Stimulated activated CD4-positive, alpha-beta T cell treated with anti-CD3 and anti-CD28 coated beads, Interleukin-4, amount 100 ng/mL, for 4 hours (primary cell): ENCODE measurements around the gene RADIL.

ENCODE experiments used
- DNase-seq, 2 experiments: peaks; one replicate each; pipeline ENCODE4 v3.0.0-alpha.2; 2020

The RADIL gene

GRCh38 chr7:4880218-4880617 lies 3.3 kb downstream of the RADIL start:
- no peak for DNase-seq

DNA sequence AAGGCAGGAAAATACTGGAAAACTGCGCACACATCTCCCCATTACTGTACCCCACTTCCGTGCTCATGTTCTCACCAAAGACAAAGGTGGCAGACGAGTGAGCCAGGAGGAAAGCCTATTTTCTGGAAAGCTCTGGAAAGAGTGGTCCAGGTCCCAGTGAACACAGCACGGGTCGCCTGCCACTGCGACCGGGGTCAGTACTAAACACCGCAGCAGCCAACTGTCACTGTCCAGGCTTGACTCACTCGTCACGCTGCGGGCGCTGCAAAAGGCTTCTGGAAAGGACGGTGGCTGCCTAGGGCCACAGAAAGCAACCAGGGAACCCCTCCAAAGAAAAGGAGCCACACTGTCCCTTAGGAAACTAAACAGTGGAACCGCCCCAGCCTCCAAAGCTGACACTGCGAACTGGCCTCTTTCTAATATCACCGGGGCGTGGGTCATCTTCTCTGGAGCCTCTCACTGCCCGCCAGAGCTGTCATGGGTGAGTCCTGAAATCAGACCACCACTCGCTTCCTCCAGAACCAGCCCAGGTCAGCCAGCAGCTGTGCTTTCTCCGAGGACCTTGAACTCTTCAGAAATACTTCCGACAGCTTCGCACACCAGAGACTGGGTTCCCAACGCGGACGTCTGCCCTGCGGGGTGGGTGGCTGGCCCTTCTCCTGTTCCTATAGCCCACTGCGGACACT lies 4.0 kb downstream of the RADIL start:
- DNase-seq, result no peak

DNA sequence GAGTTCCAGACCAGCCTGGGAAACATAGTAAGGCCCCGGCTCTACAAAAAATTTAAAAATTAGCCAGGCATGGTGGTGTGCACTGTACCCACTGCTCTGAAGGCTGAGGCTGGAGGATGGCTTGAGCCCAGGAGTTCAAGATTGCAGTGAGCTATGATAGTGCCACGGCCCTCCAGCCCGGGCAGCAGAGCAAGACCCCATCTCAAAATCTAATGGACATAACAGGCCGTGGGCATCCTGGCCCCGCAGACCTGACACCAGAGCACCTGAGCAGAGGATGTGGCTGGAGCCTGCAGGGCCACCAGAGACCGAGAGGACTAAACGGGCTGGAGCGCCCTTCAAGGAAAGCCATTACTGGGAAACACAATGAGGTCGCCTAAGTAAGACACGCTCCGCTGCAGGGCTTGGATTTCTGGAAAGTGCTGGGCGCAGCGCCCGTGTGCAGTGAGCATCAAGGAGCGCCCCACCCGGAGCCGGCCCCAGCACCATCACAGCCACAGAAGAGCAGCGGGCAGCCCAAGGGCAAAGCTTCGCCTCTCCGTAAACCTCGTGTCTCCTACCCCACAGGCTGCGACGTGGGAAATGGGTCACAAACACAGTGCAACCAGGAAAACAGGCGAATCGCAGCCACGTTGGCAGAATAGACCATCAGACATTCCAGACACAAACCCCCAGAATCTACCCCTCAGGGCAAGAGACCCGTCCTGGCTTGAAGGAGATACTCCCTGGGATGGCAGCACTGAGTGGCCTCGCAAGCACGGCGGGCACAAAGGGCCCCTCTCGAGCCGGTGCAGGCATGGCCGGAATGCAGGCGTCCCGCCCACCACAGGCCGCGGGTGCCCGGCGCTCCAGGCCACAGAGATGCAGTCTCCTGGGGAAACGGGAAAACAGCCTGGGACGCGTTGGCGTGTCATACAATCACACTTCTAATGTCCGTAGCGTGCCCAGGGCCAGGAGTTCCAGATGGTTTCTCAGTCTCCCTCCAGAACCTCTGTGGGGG lies 4.9 kb downstream of the RADIL start:
- no peak for DNase-seq

GRCh38 chr7:4876586-4876985 lies 6.9 kb downstream of the RADIL start:
- DNase-seq, result no peak

DNA sequence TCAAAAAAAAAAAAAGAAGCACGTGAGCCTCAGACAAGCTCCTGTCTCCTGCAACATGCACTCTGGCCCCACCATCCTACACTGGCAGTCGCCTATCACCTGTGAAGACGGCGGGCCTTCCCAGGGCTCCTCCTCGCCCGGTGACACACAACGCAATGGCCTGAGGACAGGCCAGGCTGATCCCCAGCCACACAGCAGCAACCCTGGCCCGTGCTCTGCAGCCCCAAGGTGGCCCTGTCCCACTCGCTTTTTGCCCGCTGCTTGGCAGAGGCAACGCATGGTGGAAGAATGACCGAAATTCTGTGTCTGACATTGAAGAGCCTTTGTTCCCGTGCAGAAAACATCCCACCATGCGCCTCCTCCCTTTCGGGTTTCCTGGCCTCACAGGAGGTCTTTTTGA lies 8.1 kb downstream of the RADIL start:
- DNase-seq, result no peak

GRCh38 chr7:4873071-4873944 lies 10.2 kb downstream of the RADIL start:
- DNase-seq, result no peak

DNA sequence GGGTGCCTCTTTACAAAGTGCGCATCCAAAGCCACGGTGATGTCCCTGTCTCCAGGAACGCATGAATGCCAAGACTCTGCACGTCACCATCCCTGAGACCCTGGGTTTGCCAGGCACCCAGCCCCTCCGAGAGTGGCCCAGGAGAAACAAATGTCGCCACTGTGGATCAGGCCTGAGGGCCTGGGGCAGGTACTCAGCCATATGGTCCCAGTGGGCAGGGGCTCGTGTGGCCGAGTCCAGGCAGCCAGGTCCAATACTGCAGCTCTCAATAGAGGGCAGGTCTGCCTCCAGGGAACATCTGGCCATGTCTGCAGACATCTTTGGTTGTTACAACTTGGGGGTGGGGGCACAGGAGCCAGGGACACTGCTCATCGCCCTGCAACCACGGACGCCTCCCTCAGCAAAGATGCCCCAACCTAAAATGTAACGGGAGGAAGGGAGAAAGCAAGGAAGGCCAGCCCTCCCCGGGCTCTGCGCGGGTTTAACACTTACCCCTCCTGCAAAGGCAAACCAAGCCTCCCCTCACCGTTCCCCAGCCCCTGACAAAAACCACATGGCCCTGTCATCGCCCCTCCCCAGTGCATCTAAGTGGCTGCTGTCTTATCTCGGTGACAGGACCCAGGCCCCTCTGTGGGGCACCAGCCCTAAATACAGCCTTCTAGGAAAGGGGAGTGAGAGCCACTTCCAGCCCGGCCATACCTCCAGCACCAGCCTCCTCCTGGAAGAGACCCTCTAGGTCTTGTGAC lies 11.4 kb downstream of the RADIL start:
- no peak for DNase-seq

DNA sequence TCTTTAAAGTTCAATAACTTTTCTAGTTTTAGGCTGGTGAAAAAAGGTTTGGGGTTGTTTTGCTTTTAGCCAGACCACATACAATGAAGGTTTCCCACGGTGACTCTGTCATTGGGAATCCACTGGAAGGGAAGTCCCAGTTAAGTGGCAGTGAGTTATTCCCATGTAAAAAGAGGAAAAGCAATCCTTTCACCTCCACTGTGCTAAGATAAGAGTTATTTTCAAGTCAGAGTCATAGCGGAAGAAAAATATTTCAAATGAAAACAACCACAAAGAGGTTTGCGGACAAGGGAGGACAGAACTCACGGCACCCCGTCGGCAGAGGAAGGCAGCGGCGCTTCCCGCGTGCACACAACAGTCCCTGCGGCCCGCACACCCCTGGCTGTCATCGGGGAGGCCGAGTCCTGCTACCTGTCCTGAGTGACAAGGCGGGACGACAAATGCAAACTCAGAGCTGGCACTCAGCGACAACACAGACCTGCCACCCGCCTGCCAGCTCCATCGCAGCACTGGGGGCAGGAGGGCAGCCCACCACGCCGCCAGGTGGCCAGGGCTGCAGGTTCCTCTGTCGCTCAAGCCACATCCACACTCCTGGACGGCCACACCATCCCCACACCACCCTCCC lies 12.3 kb downstream of the RADIL start:
- DNase-seq, result no peak

GRCh38 chr7:4868493-4868892 lies 15.0 kb downstream of the RADIL start:
- no peak for DNase-seq

DNA sequence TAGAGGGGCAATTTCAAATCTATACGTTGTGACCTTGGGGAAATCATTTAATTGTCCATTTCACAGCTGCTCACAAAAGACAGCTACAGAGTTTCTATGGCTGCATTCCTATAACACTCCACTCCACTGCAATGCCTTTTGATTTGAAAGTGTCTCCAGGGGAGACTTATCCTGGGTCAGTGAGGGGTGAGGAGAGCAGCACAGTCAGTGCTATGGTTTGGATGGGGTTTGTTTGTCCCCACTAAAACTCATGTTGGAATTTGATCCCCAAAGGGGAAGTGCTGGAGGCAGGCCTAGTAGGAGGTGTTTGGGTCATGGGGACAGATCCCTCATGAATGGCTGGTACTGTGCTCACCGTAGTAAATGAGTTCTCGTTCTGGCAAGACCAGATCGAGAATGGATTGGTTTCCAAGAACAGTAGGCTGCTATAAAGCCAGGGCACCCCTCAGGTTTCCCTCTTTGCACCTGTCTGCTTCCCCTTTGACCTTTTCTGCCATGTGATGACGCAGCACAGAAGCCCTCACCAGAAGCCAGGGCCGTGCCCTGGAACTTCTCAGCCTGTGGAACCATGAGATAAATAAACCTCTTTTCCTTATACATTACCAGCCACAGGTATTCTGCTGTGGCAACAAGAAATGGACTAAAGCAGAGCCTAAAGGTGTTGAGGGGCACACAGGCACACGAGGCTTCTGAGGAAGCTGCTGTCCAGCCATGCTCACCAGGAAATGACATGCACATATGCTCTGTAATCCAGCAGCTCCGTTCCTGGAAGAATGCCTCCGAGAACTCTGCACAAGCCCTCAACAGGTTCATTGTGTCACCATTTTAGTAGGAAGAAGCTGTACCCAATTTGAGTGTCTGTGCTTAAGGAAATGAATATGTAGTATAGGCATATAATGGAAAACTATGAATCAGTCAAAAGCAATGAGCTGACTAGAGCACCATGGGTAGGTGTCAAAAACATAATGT lies 16.7 kb downstream of the RADIL start:
- DNase-seq, result no peak

DNA sequence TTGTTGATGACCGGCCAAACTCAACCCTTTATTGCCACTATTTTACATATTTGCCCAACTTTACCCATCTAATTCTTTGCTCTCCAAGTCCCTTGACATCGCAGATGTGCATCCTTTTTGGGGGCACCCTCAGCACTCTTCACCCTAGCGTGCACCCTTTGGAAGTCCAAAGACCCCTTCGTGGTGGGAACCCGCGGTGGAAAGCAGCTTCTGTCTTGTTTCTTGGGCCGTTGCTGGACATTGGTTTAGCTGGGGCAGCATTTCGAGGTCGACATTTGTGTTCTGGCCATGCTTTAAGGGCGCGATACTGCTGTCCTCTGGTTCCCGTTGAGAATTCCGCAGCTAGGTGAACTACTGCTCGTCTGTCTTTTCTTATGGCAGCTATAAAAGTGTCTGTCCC lies 21.4 kb downstream of the RADIL start:
- DNase-seq, result no peak

GRCh38 chr7:4861673-4862072 lies 21.8 kb downstream of the RADIL start, which contains the start of gene PAPOLB:
TSS of gene PAPOLB (minus strand) at chr7:4862030. CDS start at chr7:4861810, 220 bp downstream.
- DNase-seq, result no peak

- no peak for DNase-seq
Observed at GRCh38 chr7:4861227-4861626, 22.3 kb downstream of the RADIL start.

DNA sequence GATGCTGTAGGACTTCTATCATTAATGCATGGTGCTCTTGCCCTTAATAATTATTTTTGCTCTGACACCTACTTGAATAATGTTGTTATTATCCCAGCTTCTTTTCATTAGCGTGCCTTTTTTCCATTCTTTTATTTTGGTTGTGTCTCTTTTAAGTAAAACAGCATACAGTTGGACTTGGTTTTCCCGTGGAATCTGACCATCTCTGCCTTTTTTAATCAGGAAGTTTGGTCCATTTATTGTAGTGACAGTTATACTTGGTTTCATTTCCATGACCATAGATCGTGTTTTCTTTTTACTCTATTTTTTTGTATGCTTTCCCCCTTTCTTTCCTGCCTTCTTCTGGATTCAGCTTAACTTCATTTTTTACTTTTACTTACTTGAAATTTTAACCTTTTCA lies 26.3 kb downstream of the RADIL start:
- no peak for DNase-seq

GRCh38 chr7:4856336-4857057 lies 27.0 kb downstream of the RADIL start:
- DNase-seq, result no peak

DNA sequence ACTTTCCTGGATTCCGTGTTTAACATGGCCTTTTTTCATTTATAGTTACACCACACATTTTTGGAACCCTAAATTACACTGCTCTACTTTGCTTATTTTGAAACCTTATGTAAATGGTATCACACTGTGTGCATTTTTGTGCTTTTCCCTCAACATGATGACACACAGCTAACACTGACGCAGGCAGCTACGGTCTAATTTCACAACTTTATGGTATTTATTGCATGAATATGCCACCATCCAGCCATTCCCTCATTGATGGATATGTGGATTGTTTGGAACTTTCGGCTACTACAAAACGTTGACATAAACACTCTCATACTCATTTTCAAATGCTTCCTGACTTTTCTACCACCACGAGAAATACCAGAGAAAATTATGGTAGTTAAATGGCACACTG lies 28.6 kb downstream of the RADIL start:
- DNase-seq, result no peak

DNA sequence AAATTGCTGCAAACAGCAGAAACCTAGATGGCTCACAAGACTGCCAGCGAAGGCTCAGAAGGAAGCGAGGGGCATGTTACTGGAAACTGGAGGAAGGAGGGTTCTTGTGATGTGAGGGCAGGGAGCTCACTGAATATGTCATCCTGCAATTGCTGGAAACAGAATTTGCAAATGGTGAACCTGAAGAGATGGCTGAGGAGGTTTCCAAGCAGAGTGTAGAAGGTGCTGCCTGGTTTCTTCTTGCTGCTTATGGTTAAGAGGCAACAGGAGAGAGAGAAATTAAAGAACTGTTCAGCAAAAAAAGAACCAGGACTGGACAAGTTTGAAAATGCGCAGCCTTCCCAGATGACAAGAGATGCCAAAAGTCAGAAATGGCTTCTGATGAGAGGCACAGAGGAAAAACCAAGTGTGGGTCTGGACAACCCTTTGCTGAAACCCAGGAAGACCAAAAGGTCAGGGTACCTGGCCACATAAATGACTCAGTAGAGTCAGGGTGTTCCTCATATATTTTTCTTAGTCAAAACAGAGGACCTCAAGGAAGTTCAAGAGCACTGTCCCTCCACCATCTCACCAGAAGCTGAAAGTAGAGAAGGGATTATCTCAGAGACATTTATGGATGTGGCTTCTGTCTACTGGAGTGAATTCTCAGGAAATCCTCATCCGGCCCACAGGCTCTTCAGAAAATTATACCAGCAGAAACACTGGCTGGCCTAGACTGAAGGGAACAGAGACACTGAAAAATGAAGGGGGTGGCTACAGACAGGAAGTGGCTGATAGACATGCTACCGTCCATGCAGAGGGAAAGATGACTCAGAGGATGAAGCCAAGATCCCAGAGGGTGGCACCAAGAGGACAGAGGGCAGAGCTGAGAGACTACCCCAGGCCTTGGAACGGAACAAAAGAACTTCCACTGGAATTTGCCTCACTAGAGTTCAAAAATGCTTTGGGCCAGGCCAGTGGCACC lies 31.8 kb downstream of the RADIL start:
- no peak for DNase-seq

- DNase-seq, result no peak
Observed at GRCh38 chr7:4850262-4850795, 33.2 kb downstream of the RADIL start.
